AG04450 (cell line): ENCODE data around the gene ST13. TPM values are rescaled to one million over a fixed set of nuclear protein-coding genes. Genes with fewer than 3 reads are reported as not detected.
A peak's percentile ranks its signal among the peaks of the same experiment; 100 is the strongest.
"Not testable (repeated sequence)": the region's sequence is repeated elsewhere in the genome, so short reads cannot be mapped to it uniquely, and the experiment has no call there.

Source experiments
- CTCF ChIA-PET: fragments of 300-600, 350-600 bp; formaldehyde crosslinking; extraction: SDS; loops from one replicate; lab custom pipeline; 2022; ENCODE audit warnings: antibody characterized with exemption, inconsistent platforms; lab: Charles Lee
- POLR2A ChIA-PET: fragments of 350-600 bp; formaldehyde crosslinking; extraction: SDS; loops from one replicate; lab custom pipeline; 2021; ENCODE audit warnings: antibody characterized with exemption, inconsistent platforms; lab: Yijun Ruan, JAX
- DNase-seq: peaks from one replicate; pipeline ENCODE4 v3.0.0-alpha.2; 2011; ENCODE audit warnings: low read depth, low spot score
- H3K27ac ChIP-seq: one replicate; pipeline ENCODE4 v1.5.1; 2012; ENCODE audit warnings: low read depth, low read length, control low read depth
- H3K27me3 ChIP-seq: one replicate; pipeline ENCODE4 v1.6.0; 2012; ENCODE audit warnings: low read length; ENCODE audit not compliant: control insufficient read depth, insufficient read depth
- H3K4me3 ChIP-seq: 2 replicates; pipeline ENCODE4 v1.5.1; 2011; ENCODE audit warnings: mild to moderate bottlenecking, low read depth, low read length, control low read depth
- H3K9me3 ChIP-seq: 2 replicates; pipeline ENCODE4 v1.5.1; 2012; ENCODE audit warnings: low read length; ENCODE audit not compliant: control insufficient read depth, insufficient read depth
- CTCF ChIP-seq: IDR thresholded peaks from 2 replicates; pipeline ENCODE4 v1.5.1; 2011; ENCODE audit warnings: low read depth, low read length, control low read depth, inconsistent platforms
- polyA plus RNA-seq: library from polyadenylated mRNA; depleted of rRNA; stranded (reverse); fragments of >200 nt; gene quantifications from 2 replicates; pipeline ENCODE4 v1.2.3, GENCODE V29; 2011; rRNA removed
- small RNA-seq: library from RNA; depleted of rRNA; stranded (forward); fragments of <200 nt; gene quantifications from one replicate; pipeline ENCODE3, GENCODE V24; 2012; ENCODE audit warnings: low read depth; ENCODE audit not compliant: insufficient read length

The ST13 gene
- polyA plus RNA-seq, 1 experiment, result 271 TPM

- DNase-seq, result no peak
- H3K27ac ChIP-seq, result no peak overlapping the region
- ChIA-PET POLR2A (no interaction called here), CTCF (no interaction called here)
- H3K4me3 ChIP-seq, result no peak overlapping the region
- H3K27me3 ChIP-seq, result no peaks in the 10 kb centered on the region
- no peak for TF ChIP-seq CTCF
- H3K9me3 ChIP-seq, result no peaks in the 10 kb centered on the region
These were observed 67.3 kb downstream of the ST13 start for GRCh38 chr22:40789131-40789530.

- Histone ChIP-seq H3K27ac (no peak overlapping the region), H3K9me3 (no peaks in the 10 kb centered on the region), H3K4me3 (no peak overlapping the region), H3K27me3 (no peaks in the 10 kb centered on the region)
- ChIA-PET POLR2A (interaction anchor here (0.7 kb wide), 1 partner anchor 25 kb away, joined by 3 read pairs; no protein-coding TSS in a partner anchor), CTCF (interaction anchor here (0.5 kb wide), 1 partner anchor 119 kb away, joined by 3 read pairs; no protein-coding TSS in a partner anchor)
- no peak for TF ChIP-seq CTCF
- no peak for DNase-seq
These were observed 73.9 kb downstream of the ST13 start for GRCh38 chr22:40782521-40782920.

- H3K27me3 ChIP-seq, H3K9me3 ChIP-seq, CTCF ChIA-PET, DNase-seq, H3K4me3 ChIP-seq, POLR2A ChIA-PET, H3K27ac ChIP-seq: not testable (repeated sequence)
These were observed 74.7 kb downstream of the ST13 start for GRCh38 chr22:40781749-40782148.

Small RNA genes lying within 50 kb of the gene (small RNA-seq; reads per million reads assigned to genes)
- gene JTBP1, result not detected
- gene MIR4766, result 4.6 reads per million, percentile 46 among the genes with 10 or more reads in this experiment

Other genes with a start within 250 kb of the ST13 start
- gene MRTFA, start 219.9 kb downstream of the ST13 start, polyA plus RNA-seq, result 6.8 and 11.6 TPM in 2 replicates
- 2.3 and 3.1 TPM in 2 replicates for gene MCHR1, start 177.2 kb downstream of the ST13 start, polyA plus RNA-seq
- 24.1 and 28.8 TPM in 2 replicates for gene SLC25A17, start 37.3 kb downstream of the ST13 start, polyA plus RNA-seq
- gene XPNPEP3, start 509 bp upstream of the ST13 start, polyA plus RNA-seq, result 22.7 and 26.3 TPM in 2 replicates
- gene DNAJB7, start 5.5 kb upstream of the ST13 start, polyA plus RNA-seq, result not detected in 2 replicates
- 71.7 and 104 TPM in 2 replicates for gene RBX1, start 94.7 kb upstream of the ST13 start, polyA plus RNA-seq
- gene EP300, start 236.0 kb upstream of the ST13 start, polyA plus RNA-seq, result 19.6 and 28.4 TPM in 2 replicates